Kidney (tissue), 14 donors: ENCODE results near the gene CSPG4. TPM values are rescaled to one million over a fixed set of nuclear protein-coding genes. Genes with fewer than 3 reads are reported as not detected.

Experiments
- DNase-seq, 5 donors: peaks; one replicate each; pipeline ENCODE4 v3.0.0-alpha.2; 2013 to 2020
- FAIRE-seq: peaks from 2 replicates; lab custom pipeline; 2012; peaks lifted over from hg19 to GRCh38; lab: Jason Lieb, UNC
- H3K27ac ChIP-seq, 2 donors: one replicate each; pipeline ENCODE4 v1.7.0; 2013; ENCODE audit warnings: low read depth in 2 of 2, low read length in 2 of 2, inconsistent platforms in 1 of 2
- H3K27me3 ChIP-seq: one replicate; pipeline ENCODE4 v1.7.1; 2013; ENCODE audit warnings: low read length, inconsistent platforms; ENCODE audit not compliant: control insufficient read depth, insufficient read depth
- H3K36me3 ChIP-seq, 3 donors: one replicate each; pipeline versions ENCODE4 v1.7.0 to v1.7.1; 2013; ENCODE audit warnings: low read length in 3 of 3, control low read depth in 1 of 3, inconsistent platforms in 1 of 3; ENCODE audit not compliant: insufficient read depth in 3 of 3, control insufficient read depth in 2 of 3
- H3K4me1 ChIP-seq, 3 donors: one replicate each; pipeline versions ENCODE4 v1.7.0 to v1.7.1; 2013; ENCODE audit warnings: low read length in 3 of 3, inconsistent platforms in 1 of 3, low read depth in 1 of 3; ENCODE audit not compliant: control insufficient read depth in 2 of 3, insufficient read depth in 2 of 3
- H3K4me3 ChIP-seq, 3 donors: one replicate each; pipeline versions ENCODE4 v1.7.0 to v1.8.1; 2013; ENCODE audit warnings: low read length in 3 of 3, control low read depth in 1 of 3, inconsistent platforms in 1 of 3
- H3K9ac ChIP-seq, 3 donors: one replicate each; pipeline versions ENCODE4 v1.7.0 to v1.7.1; 2013; ENCODE audit warnings: low read length in 3 of 3, control low read depth in 1 of 3, inconsistent platforms in 1 of 3
- H3K9me3 ChIP-seq, 3 donors: one replicate each; pipeline versions ENCODE4 v1.7.0 to v1.7.1; 2013; ENCODE audit warnings: low read length in 3 of 3, control low read depth in 1 of 3, inconsistent platforms in 1 of 3; ENCODE audit not compliant: control insufficient read depth in 2 of 3, insufficient read depth in 1 of 3
- CTCF ChIP-seq: IDR thresholded peaks from 3 replicates; pipeline ENCODE4 v1.5.1; 2012; ENCODE audit warnings: mild to moderate bottlenecking, moderate library complexity, borderline replicate concordance; ENCODE audit not compliant: insufficient read depth; ENCODE audit errors: extremely low read depth
- intact Hi-C: fragments of 100-400 bp; cut with DNase I; formaldehyde crosslinking; loops from one replicate; pipeline ENCODE4 v1.11.1; 2022
- polyA plus RNA-seq: library from polyadenylated mRNA; stranded (reverse); fragments of 350-450 nt; fragmentation: Illumina TruSeq; extraction: RNeasy Lipid Tissue Mini Kit (QIAGEN cat#74804); gene quantifications from one replicate; pipeline ENCODE4 v1.2.3, GENCODE V29; 2014; ENCODE audit warnings: low read depth, low replicate concordance; ENCODE audit not compliant: insufficient read depth
- total RNA-seq: library from RNA; stranded (reverse); fragmentation: NEBNext Ultra II Directional; extraction: Animal tissue kit (Norgen Biotek cat#: 25700); gene quantifications from one replicate; pipeline ENCODE4 v1.2.1, GENCODE V29; 2021
- donor health status: control.
- donor health status: control.
- donor health status: control.
- donor health status: control.
- donor health status: control.
- donor health status: DM: yes; HTN: yes; CAD: no.
- donor health status: Normal renal cell carcinoma (clear cell type).

CSPG4 gene
- total and polyA plus RNA-seq, 2 donors from 2014 or later: 4.4 to 30.7 TPM

- no peak for TF ChIP-seq CTCF
- intact Hi-C loops: no loop called here
- H3K4me3 ChIP-seq: no peak overlapping the region
- FAIRE-seq (no peak), DNase-seq (peak in 1 of 5 donors; percentile 15)
- no peak overlapping the region for H3K27ac ChIP-seq
- H3K4me1 ChIP-seq: peaks cover 0 to under 1% (median 0%) of the 10 kb centered on the region in 3 donors
- no peak overlapping the region for H3K9ac ChIP-seq
- H3K9me3 ChIP-seq: no peaks in the 10 kb centered on the region
- no peaks in the 10 kb centered on the region for H3K27me3 ChIP-seq
- H3K36me3 ChIP-seq: no peaks in the 10 kb centered on the region
Observed at GRCh38 chr15:75631935-75632334, 80.7 kb downstream of the CSPG4 start.

GRCh38 chr15:75625542-75626347 lies 86.9 kb downstream of the CSPG4 start, which contains the start of gene SNUPN:
Gene SNUPN (minus strand): TSS chr15:75625725. CDS start chr15:75621051, 4,674 bp downstream.
- H3K9me3 ChIP-seq: no peaks in the 10 kb centered on the region
- no peaks in the 10 kb centered on the region for H3K27me3 ChIP-seq
- peak within 1 kb of the TSS; percentile 80 to 94 (median 86) for H3K4me3 ChIP-seq
- peak within 1 kb of the TSS; percentile 97 to 98 for H3K27ac ChIP-seq
- TF ChIP-seq CTCF: no peak
- intact Hi-C loops: no loop called here
- H3K36me3 ChIP-seq: no peaks in the 10 kb centered on the region
- DNase-seq: peak; percentile 96 to 98 (median 97)
- peaks cover 0 to 10% (median 0%) of the 10 kb centered on the region in 3 donors for H3K4me1 ChIP-seq
- H3K9ac ChIP-seq: peak within 1 kb of the TSS; percentile 68 to 94 (median 91)
- no peak for FAIRE-seq

Other genes with a start within 250 kb of the CSPG4 start
- 52.5 TPM for gene PTPN9, start 133.5 kb downstream of the CSPG4 start, total RNA-seq
- 15.3 TPM for gene PTPN9, start 133.5 kb downstream of the CSPG4 start, polyA plus RNA-seq
- 24.1 TPM for gene SNUPN, start 87.1 kb downstream of the CSPG4 start, total RNA-seq
- 37.4 TPM for gene SNUPN, start 87.1 kb downstream of the CSPG4 start, polyA plus RNA-seq
- gene IMP3, start 72.6 kb downstream of the CSPG4 start, total RNA-seq: 52.0 TPM
- gene IMP3, start 72.6 kb downstream of the CSPG4 start, polyA plus RNA-seq: 95.0 TPM
- gene SNX33, start 64.9 kb downstream of the CSPG4 start, total RNA-seq: 20.2 TPM
- 14.2 TPM for gene SNX33, start 64.9 kb downstream of the CSPG4 start, polyA plus RNA-seq
- gene UBE2Q2, start 130.6 kb upstream of the CSPG4 start, total RNA-seq: 31.6 TPM
- gene UBE2Q2, start 130.6 kb upstream of the CSPG4 start, polyA plus RNA-seq: 18.1 TPM
- 28.7 TPM for gene FBXO22, start 191.0 kb upstream of the CSPG4 start, total RNA-seq
- gene FBXO22, start 191.0 kb upstream of the CSPG4 start, polyA plus RNA-seq: 24.1 TPM